HEK293 (cell line): Measurements from ENCODE around the gene PSME1.

Experiments
- CTCF ChIA-PET: fragments of 350-600 bp; formaldehyde crosslinking; extraction: SDS; loops from one replicate; lab custom pipeline; 2021; ENCODE audit warnings: antibody characterized with exemption; lab: Yijun Ruan, JAX
- POLR2A ChIA-PET: fragments of 300-600 bp; formaldehyde crosslinking; extraction: SDS; loops from one replicate; lab custom pipeline; 2020; ENCODE audit warnings: antibody characterized with exemption, inconsistent platforms; lab: Yijun Ruan, JAX
- H3K27ac ChIP-seq: fragments of 200-500 bp; sonication (Bioruptor generic); 2 replicates; pipeline ENCODE4 v1.5.1; 2014; ENCODE audit warnings: low read depth, low read length, control low read depth, inconsistent platforms; ENCODE audit errors: extremely low read depth
- H3K36me3 ChIP-seq, 2 experiments: fragments of 200-500 bp in 1 of 2; sonication (Bioruptor generic) in 1 of 2; 1 replicate in 1 of 2; 2 replicates in 1 of 2; pipeline ENCODE4 v1.5.1; 2014 to 2017; ENCODE audit warnings: inconsistent platforms in 2 of 2, low read length in 2 of 2; ENCODE audit not compliant: control insufficient read depth in 2 of 2, insufficient read depth in 1 of 2
- H3K4me1 ChIP-seq: fragments of 200-500 bp; sonication (Bioruptor generic); 2 replicates; pipeline ENCODE4 v1.5.1; 2014; ENCODE audit warnings: mild to moderate bottlenecking, low read length, inconsistent platforms; ENCODE audit not compliant: control insufficient read depth, insufficient read depth
- H3K4me3 ChIP-seq: 2 replicates; pipeline ENCODE4 v1.5.1; 2011; ENCODE audit warnings: low read depth, mild to moderate bottlenecking, control low read depth, low read length, moderate library complexity
- H3K9me3 ChIP-seq: fragments of 200-500 bp; sonication (Bioruptor generic); 2 replicates; pipeline ENCODE4 v1.5.1; 2014; ENCODE audit warnings: low read depth, low read length, inconsistent platforms; ENCODE audit not compliant: control insufficient read depth, insufficient read depth
- GLI4 ChIP-seq: fragments of 450-650 bp; formaldehyde crosslinking; IDR thresholded peaks from 2 replicates; pipeline ENCODE4 v1.5.1; 2016; ENCODE audit warnings: missing biosample characterization, missing genetic modification characterization
- MEIS1 ChIP-seq: sonication (generic); formaldehyde crosslinking; IDR thresholded peaks from 2 replicates; pipeline ENCODE4 v1.8.1; 2022; ENCODE audit warnings: missing genetic modification reagents, mild to moderate bottlenecking, borderline replicate concordance
- MYNN ChIP-seq: fragments of 450-650 bp; formaldehyde crosslinking; IDR thresholded peaks from 2 replicates; pipeline ENCODE4 v1.5.1; 2016; ENCODE audit warnings: missing biosample characterization, missing genetic modification characterization, borderline replicate concordance
- ZNF112 ChIP-seq: fragments of 450-650 bp; formaldehyde crosslinking; IDR thresholded peaks from 2 replicates; pipeline ENCODE4 v1.5.0; 2017; ENCODE audit warnings: missing biosample characterization, missing genetic modification characterization
- ZNF132 ChIP-seq: fragments of 450-650 bp; formaldehyde crosslinking; IDR thresholded peaks from 2 replicates; pipeline ENCODE4 v1.5.1; 2017; ENCODE audit warnings: missing biosample characterization, missing genetic modification characterization, borderline replicate concordance
- ZNF146 ChIP-seq: fragments of 450-650 bp; formaldehyde crosslinking; IDR thresholded peaks from 2 replicates; pipeline ENCODE4 v1.5.1; 2016; ENCODE audit warnings: missing biosample characterization, missing genetic modification characterization
- ZNF571 ChIP-seq: fragments of 450-650 bp; formaldehyde crosslinking; IDR thresholded peaks from 2 replicates; pipeline ENCODE4 v1.5.0; 2017; ENCODE audit warnings: missing biosample characterization, missing genetic modification characterization
- ZNF654 ChIP-seq: fragments of 450-650 bp; formaldehyde crosslinking; IDR thresholded peaks from 2 replicates; pipeline ENCODE4 v1.5.1; 2016; ENCODE audit warnings: low read depth, missing biosample characterization, missing genetic modification characterization
- ZNF76 ChIP-seq: fragments of 450-650 bp; formaldehyde crosslinking; IDR thresholded peaks from 2 replicates; pipeline ENCODE4; 2016; ENCODE audit warnings: low read depth, missing biosample characterization, missing genetic modification characterization, borderline replicate concordance
- ZSCAN30 ChIP-seq: fragments of 450-650 bp; IDR thresholded peaks from 2 replicates; pipeline ENCODE4 v1.5.1; 2018; ENCODE audit warnings: missing biosample characterization, mild to moderate bottlenecking, missing genetic modification characterization, moderate library complexity
- ZXDB ChIP-seq: fragments of 450-650 bp; formaldehyde crosslinking; IDR thresholded peaks from 2 replicates; pipeline ENCODE4 v1.5.1; 2016; ENCODE audit warnings: missing biosample characterization, missing genetic modification characterization
- TF ChIP-seq, protein P1 (sequence below): fragments of 450-650 bp; formaldehyde crosslinking; IDR thresholded peaks from 2 replicates; pipeline ENCODE4; 2016; ENCODE audit warnings: missing biosample characterization, missing genetic modification characterization
- TF ChIP-seq, protein P2 (sequence below): fragments of 450-650 bp; formaldehyde crosslinking; IDR thresholded peaks from 2 replicates; pipeline ENCODE4 v1.5.1; 2016; ENCODE audit warnings: missing biosample characterization, missing genetic modification characterization
- TF ChIP-seq, protein P3 (sequence below): fragments of 450-650 bp; formaldehyde crosslinking; IDR thresholded peaks from 2 replicates; pipeline ENCODE4 v1.5.1; 2016; ENCODE audit warnings: missing biosample characterization, missing genetic modification characterization
- TF ChIP-seq, protein P4 (sequence below): fragments of 450-650 bp; formaldehyde crosslinking; IDR thresholded peaks from 2 replicates; pipeline ENCODE4 v1.5.1; 2016; ENCODE audit warnings: missing biosample characterization, missing genetic modification characterization
- TF ChIP-seq, protein P5 (sequence below): fragments of 450-650 bp; formaldehyde crosslinking; IDR thresholded peaks from 2 replicates; pipeline ENCODE4 v1.5.1; 2016; ENCODE audit warnings: missing biosample characterization, missing genetic modification characterization
- TF ChIP-seq, protein P6 (sequence below): IDR thresholded peaks from 2 replicates; pipeline ENCODE4 v1.6.1; 2011; ENCODE audit warnings: mild to moderate bottlenecking, low read depth, low read length, borderline replicate concordance

The PSME1 gene

DNA sequence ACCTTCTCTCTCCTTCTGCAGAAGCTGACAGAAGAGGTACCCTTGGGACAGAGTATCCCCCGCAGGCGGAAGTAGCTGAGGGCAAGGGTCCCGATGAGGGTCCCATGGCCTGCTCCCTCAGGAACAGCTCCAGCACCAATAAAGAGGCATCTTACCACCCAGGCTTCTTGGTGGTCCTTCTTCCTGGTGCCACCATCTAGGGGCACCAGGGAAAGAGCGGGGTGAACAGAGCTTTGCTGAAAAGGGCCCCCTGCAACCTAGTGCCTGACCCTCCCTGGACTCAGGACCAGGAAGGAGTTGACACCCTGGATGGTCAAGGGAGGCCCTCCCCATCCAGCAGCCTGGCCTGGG, 24.5 kb downstream of the PSME1 start:
- CTCF ChIA-PET: interaction anchor here (0.7 to 3.9 kb wide), 24 partner anchors 9 to 122 kb away, joined by 3 to 34 read pairs (median 5); partner anchors contain the start of genes DCAF11, EMC9, IPO4 and NRL
- H3K4me1 ChIP-seq: peaks cover 5% of the 10 kb centered on the region
- POLR2A ChIA-PET: interaction anchor here (0.8 to 3.8 kb wide), 16 partner anchors 8 to 103 kb away, joined by 3 to 44 read pairs (median 9); partner anchors contain the start of genes CHMP4A, DCAF11, EMC9 and IPO4
- TF ChIP-seq ZSCAN30 (tag by site-specific recombination) (no peak), GLI4 (tag by site-specific recombination) (no peak), ZNF571 (tag by site-specific recombination) (no peak), MYNN (no peak), ZNF112 (no peak), ZNF654 (tag by site-specific recombination) (no peak), MEIS1 (CRISPR knock-in tag) (no peak), ZXDB (no peak), ZNF132 (tag by site-specific recombination) (no peak), ZNF76 (tag by site-specific recombination) (no peak), ZNF146 (tag by site-specific recombination) (no peak)
- TF ChIP-seq, protein P1, sequence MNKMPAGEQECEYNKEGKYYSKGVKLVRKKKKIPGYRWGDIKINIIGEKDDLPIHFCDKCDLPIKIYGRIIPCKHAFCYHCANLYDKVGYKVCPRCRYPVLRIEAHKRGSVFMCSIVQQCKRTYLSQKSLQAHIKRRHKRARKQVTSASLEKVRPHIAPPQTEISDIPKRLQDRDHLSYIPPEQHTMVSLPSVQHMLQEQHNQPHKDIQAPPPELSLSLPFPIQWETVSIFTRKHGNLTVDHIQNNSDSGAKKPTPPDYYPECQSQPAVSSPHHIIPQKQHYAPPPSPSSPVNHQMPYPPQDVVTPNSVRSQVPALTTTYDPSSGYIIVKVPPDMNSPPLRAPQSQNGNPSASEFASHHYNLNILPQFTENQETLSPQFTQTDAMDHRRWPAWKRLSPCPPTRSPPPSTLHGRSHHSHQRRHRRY: no peak
- TF ChIP-seq, protein P2, sequence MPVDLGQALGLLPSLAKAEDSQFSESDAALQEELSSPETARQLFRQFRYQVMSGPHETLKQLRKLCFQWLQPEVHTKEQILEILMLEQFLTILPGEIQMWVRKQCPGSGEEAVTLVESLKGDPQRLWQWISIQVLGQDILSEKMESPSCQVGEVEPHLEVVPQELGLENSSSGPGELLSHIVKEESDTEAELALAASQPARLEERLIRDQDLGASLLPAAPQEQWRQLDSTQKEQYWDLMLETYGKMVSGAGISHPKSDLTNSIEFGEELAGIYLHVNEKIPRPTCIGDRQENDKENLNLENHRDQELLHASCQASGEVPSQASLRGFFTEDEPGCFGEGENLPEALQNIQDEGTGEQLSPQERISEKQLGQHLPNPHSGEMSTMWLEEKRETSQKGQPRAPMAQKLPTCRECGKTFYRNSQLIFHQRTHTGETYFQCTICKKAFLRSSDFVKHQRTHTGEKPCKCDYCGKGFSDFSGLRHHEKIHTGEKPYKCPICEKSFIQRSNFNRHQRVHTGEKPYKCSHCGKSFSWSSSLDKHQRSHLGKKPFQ (tag by site-specific recombination): no peak
- TF ChIP-seq, protein P3, sequence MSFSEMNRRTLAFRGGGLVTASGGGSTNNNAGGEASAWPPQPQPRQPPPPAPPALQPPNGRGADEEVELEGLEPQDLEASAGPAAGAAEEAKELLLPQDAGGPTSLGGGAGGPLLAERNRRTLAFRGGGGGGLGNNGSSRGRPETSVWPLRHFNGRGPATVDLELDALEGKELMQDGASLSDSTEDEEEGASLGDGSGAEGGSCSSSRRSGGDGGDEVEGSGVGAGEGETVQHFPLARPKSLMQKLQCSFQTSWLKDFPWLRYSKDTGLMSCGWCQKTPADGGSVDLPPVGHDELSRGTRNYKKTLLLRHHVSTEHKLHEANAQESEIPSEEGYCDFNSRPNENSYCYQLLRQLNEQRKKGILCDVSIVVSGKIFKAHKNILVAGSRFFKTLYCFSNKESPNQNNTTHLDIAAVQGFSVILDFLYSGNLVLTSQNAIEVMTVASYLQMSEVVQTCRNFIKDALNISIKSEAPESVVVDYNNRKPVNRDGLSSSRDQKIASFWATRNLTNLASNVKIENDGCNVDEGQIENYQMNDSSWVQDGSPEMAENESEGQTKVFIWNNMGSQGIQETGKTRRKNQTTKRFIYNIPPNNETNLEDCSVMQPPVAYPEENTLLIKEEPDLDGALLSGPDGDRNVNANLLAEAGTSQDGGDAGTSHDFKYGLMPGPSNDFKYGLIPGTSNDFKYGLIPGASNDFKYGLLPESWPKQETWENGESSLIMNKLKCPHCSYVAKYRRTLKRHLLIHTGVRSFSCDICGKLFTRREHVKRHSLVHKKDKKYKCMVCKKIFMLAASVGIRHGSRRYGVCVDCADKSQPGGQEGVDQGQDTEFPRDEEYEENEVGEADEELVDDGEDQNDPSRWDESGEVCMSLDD (tag by site-specific recombination): no peak
- TF ChIP-seq, protein P4, sequence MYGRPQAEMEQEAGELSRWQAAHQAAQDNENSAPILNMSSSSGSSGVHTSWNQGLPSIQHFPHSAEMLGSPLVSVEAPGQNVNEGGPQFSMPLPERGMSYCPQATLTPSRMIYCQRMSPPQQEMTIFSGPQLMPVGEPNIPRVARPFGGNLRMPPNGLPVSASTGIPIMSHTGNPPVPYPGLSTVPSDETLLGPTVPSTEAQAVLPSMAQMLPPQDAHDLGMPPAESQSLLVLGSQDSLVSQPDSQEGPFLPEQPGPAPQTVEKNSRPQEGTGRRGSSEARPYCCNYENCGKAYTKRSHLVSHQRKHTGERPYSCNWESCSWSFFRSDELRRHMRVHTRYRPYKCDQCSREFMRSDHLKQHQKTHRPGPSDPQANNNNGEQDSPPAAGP (tag by site-specific recombination): no peak
- TF ChIP-seq, protein P5, sequence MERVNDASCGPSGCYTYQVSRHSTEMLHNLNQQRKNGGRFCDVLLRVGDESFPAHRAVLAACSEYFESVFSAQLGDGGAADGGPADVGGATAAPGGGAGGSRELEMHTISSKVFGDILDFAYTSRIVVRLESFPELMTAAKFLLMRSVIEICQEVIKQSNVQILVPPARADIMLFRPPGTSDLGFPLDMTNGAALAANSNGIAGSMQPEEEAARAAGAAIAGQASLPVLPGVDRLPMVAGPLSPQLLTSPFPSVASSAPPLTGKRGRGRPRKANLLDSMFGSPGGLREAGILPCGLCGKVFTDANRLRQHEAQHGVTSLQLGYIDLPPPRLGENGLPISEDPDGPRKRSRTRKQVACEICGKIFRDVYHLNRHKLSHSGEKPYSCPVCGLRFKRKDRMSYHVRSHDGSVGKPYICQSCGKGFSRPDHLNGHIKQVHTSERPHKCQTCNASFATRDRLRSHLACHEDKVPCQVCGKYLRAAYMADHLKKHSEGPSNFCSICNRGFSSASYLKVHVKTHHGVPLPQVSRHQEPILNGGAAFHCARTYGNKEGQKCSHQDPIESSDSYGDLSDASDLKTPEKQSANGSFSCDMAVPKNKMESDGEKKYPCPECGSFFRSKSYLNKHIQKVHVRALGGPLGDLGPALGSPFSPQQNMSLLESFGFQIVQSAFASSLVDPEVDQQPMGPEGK: no peak
- TF ChIP-seq, protein P6, sequence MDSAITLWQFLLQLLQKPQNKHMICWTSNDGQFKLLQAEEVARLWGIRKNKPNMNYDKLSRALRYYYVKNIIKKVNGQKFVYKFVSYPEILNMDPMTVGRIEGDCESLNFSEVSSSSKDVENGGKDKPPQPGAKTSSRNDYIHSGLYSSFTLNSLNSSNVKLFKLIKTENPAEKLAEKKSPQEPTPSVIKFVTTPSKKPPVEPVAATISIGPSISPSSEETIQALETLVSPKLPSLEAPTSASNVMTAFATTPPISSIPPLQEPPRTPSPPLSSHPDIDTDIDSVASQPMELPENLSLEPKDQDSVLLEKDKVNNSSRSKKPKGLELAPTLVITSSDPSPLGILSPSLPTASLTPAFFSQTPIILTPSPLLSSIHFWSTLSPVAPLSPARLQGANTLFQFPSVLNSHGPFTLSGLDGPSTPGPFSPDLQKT: no peak
- TF ChIP-seq, all 188 proteins: peak for 0
- Histone ChIP-seq H3K27ac (no peak overlapping the region), H3K36me3 (peaks cover 25 to 75% of the 10 kb centered on the region in 2 experiments), H3K9me3 (no peaks in the 10 kb centered on the region), H3K4me3 (no peak overlapping the region)
